Measurements from ENCODE around the gene GREB1L. TPM values are rescaled to one million over a fixed set of nuclear protein-coding genes. Genes with fewer than 3 reads are reported as not detected.
"Not testable (repeated sequence)": the region's sequence is repeated elsewhere in the genome, so short reads cannot be mapped to it uniquely, and the experiment has no call there.

Gene GREB1L
- total RNA-seq, 1 experiment from 2014 or later = 0.26 TPM

GRCh38 chr18:21309248-21309647 lies 67.2 kb downstream of the GREB1L start (continued):
- no peak for TF ChIP-seq ATF2 (CRISPR knock-in tag; IDR thresholded peaks at IDR 0.05; ENCODE audit: borderline replicate concordance, low read depth)
- no peak for TF ChIP-seq HMGA2 (CRISPR knock-in tag; IDR thresholded peaks at IDR 0.05)
- no peak for TF ChIP-seq ZNF263 (CRISPR knock-in tag; IDR thresholded peaks at IDR 0.05; ENCODE audit: low read depth)

DNA sequence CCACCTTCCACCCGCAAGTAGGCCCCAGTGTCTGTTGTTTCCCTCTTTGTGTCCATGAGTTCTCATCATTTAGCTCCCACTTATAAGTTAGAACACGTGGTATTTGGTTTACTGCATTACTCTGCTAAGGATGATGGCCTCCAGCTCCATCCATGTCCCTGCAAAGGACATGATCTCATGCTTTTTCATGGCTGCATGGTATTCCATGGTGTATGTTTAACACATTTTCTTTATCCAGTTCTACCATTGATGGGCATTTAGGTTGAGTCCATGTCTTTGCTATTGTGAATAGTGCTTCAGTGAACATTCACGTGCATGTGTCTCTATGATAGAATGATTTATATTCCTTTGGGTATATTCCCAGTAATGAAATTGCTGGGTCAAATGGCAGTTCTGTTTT lies 69.9 kb downstream of the GREB1L start:
- H3K4me1 Mint-ChIP-seq; H3K27ac Mint-ChIP-seq; H3K9me3 Mint-ChIP-seq; H3K4me3 Mint-ChIP-seq; ATAC-seq; H3K27me3 Mint-ChIP-seq (ENCODE audit: low read depth); DNase-seq (ENCODE audit: low spot score); POLR2A ChIA-PET; H3K36me3 Mint-ChIP-seq; CTCF ChIA-PET: not testable (repeated sequence)

DNA sequence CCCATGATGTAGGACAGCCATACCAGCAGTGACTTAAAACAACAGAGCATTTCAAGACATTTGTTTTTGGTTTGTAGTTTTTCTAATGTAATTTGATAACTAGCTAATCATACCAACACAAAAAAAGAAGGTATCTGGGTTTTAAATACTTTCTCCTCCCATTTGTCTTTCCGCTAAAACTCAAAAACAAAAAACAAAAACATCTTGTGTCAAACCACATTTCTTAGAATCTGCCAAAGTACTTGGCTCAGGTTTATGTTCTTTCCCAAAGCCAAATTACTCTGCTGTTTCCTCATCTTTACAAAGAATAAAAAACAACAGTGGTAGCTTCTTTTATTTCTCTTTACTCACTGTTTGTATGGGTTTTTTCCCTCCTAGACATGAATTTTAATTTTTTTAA lies 71.5 kb downstream of the GREB1L start:
- H3K9me3 Mint-ChIP-seq = no peaks in the 10 kb centered on the region
- TF ChIP-seq ELF4 (CRISPR knock-in tag; IDR thresholded peaks at IDR 0.05; ENCODE audit: low read depth) = no peak
- no peak for TF ChIP-seq RELA (CRISPR knock-in tag; IDR thresholded peaks at IDR 0.05; ENCODE audit: borderline replicate concordance)
- TF ChIP-seq IRF2 (CRISPR knock-in tag; IDR thresholded peaks at IDR 0.05; ENCODE audit: borderline replicate concordance, low read depth) = no peak
- TF ChIP-seq AR (CRISPR knock-in tag; IDR thresholded peaks at IDR 0.05) = no peak
- no peak for TF ChIP-seq ERG (CRISPR knock-in tag; IDR thresholded peaks at IDR 0.05)
- no peak for TF ChIP-seq AFF4 (CRISPR knock-in tag; IDR thresholded peaks at IDR 0.05; ENCODE audit: borderline replicate concordance)
- TF ChIP-seq GTF2I (CRISPR knock-in tag; conservative IDR thresholded peaks at IDR 0.05) = no peak
- ChIA-PET CTCF (no interaction called here), POLR2A (no interaction called here)
- H3K27me3 Mint-ChIP-seq (ENCODE audit: low read depth) = no peaks in the 10 kb centered on the region; the same call in 1 of the 2 replicates
- no peak overlapping the region for H3K27ac Mint-ChIP-seq
- no peaks in the 10 kb centered on the region for H3K36me3 Mint-ChIP-seq
- peaks cover 8% of the 10 kb centered on the region for H3K4me1 Mint-ChIP-seq
- DNase-seq (ENCODE audit: low spot score) = no peak
- ATAC-seq = no peak
- H3K4me3 Mint-ChIP-seq = no peak overlapping the region

DNA sequence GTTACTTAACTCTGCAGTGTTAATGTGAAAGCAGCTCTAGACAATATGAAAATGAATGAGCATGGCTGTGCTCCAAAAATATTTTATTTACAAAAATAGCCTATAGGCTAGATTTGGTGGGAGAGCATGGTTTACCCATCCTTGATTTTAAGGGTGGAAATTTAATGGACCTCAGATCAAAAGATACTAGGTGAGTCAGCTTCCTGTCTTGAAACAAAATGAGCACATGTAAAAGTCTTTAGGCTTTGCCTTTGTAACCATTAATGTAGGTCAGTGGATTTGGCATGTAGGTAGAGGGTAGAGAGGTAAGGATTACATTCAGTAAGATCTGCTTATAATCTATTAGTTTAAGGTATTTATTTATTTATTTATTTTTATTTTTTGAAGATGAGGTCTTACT lies 72.7 kb downstream of the GREB1L start:
- TF ChIP-seq ZBTB43 (CRISPR knock-in tag; IDR thresholded peaks at IDR 0.05) (no peak), AR (CRISPR knock-in tag; IDR thresholded peaks at IDR 0.05) (no peak), RELA (CRISPR knock-in tag; IDR thresholded peaks at IDR 0.05; ENCODE audit: borderline replicate concordance) (no peak), CREM (CRISPR knock-in tag; IDR thresholded peaks at IDR 0.05) (no peak)
- ChIA-PET CTCF (interaction anchor here (1.0 kb wide), 1 partner anchor 123 kb away, joined by 4 read pairs; no protein-coding TSS in a partner anchor), POLR2A (no interaction called here)
- H3K36me3 Mint-ChIP-seq = no peaks in the 10 kb centered on the region
- no peaks in the 10 kb centered on the region for H3K9me3 Mint-ChIP-seq
- H3K27ac Mint-ChIP-seq = no peak overlapping the region
- H3K4me3 Mint-ChIP-seq = no peak overlapping the region
- DNase-seq (ENCODE audit: low spot score) = no peak
- H3K27me3 Mint-ChIP-seq (ENCODE audit: low read depth) = no peaks in the 10 kb centered on the region
- H3K4me1 Mint-ChIP-seq = peaks cover 8% of the 10 kb centered on the region
- ATAC-seq = no peak

DNA sequence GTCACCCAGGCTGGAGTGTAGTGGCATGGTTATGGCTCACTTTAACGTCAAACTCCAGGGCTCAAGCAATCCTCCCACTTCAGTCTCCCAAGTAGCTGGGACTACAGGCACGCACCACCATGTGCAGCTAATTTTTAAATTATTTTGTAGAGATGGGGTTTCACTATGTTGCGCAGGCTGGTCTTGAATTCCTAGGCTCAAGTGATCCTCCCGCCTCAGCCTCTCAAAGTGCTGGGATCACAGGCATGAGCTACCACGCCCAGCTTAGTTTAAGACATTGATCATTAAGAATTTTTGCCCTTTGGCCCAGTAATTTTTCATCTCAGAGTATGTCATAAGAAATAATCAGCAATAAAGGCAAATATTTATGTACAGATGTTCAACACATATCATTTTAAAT lies 73.1 kb downstream of the GREB1L start:
- ATAC-seq; H3K4me1 Mint-ChIP-seq; H3K27ac Mint-ChIP-seq; DNase-seq (ENCODE audit: low spot score); H3K36me3 Mint-ChIP-seq; H3K4me3 Mint-ChIP-seq; H3K9me3 Mint-ChIP-seq; H3K27me3 Mint-ChIP-seq (ENCODE audit: low read depth); POLR2A ChIA-PET: not testable (repeated sequence)
- CTCF ChIA-PET = interaction anchor here (0.5 to 1.0 kb wide), 4 partner anchors 23 to 123 kb away, joined by 3 to 4 read pairs (median 4); no protein-coding TSS in a partner anchor

Data from WTC11 (cell line).